Measurements from ENCODE around the gene TMEM114. TPM values are rescaled to one million over a fixed set of nuclear protein-coding genes. Genes with fewer than 3 reads are reported as not detected.

The TMEM114 gene
- total RNA-seq = not detected in 2 replicates

DNA sequence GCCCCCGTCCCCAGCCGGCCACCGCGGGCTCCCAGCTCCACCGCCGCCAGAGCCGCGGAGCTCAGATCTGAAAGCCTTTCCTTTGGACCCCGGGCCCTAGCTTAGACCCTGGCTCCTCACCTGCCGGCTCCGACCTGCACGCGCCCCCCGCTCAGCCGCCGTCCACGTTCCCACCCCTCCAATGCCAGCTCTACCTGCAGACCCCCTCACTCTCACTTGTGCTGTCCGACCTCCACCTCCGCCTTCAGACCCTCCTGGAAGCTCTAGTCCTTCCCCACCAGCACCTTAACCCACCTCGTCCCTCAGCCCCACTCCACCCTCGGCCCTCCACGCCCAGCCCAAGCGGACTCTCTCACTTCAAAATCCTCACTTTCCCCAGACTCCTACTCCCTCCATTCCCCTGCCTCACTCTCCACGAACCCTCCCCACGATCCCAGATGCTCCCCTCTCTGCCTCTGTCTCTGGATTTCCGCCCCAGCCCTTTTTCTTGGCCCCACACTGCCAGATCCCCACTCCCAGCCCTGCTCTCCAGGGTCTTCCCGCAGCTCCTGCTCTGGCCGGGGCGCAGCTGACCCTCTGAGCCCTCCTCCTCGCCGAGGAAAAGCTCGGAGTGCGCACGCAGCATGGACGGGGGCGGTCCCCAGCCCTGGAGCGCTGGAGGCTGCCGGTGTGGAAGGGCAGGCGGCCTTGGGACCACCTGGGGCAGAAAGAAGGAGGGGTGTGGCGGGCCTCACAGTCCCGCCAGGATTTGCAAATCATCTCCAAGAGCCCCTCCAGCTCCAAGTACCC, at the start of gene TMEM114:
TMEM114 (minus strand) TSS at position 612 of the 789 bp plus-strand sequence. CDS start 673 bp downstream, outside the sequence.

GRCh38 chr16:8621572-8622314, 31.4 kb upstream of the TMEM114 start, which contains the start of gene METTL22:
Gene METTL22 (plus strand): TSS chr16:8621698. CDS start chr16:8625666, 3,968 bp downstream.

Other genes with a start within 250 kb of the TMEM114 start
- gene METTL22, start 31.2 kb upstream of the TMEM114 start, total RNA-seq = 9.9 and 13.5 TPM in 2 replicates
- 1.7 and 1.8 TPM in 2 replicates for gene ABAT, start 84.1 kb upstream of the TMEM114 start, total RNA-seq
- gene TMEM186, start 207.1 kb upstream of the TMEM114 start, total RNA-seq = 4.3 and 4.6 TPM in 2 replicates
- gene PMM2, start 207.3 kb upstream of the TMEM114 start, total RNA-seq = 15.0 and 20.0 TPM in 2 replicates